Fibroblast of skin of left biceps (primary cell): ENCODE data around the gene AGAP1.
"Not testable (repeated sequence)": the region's sequence is repeated elsewhere in the genome, so short reads cannot be mapped to it uniquely, and the experiment has no call there.

Experiments used
- DNase-seq, 2 experiments: peaks; one replicate each; pipeline ENCODE4 v3.0.0-alpha.2; 2013; ENCODE audit warnings: low read depth in 2 of 2

Gene AGAP1

DNA sequence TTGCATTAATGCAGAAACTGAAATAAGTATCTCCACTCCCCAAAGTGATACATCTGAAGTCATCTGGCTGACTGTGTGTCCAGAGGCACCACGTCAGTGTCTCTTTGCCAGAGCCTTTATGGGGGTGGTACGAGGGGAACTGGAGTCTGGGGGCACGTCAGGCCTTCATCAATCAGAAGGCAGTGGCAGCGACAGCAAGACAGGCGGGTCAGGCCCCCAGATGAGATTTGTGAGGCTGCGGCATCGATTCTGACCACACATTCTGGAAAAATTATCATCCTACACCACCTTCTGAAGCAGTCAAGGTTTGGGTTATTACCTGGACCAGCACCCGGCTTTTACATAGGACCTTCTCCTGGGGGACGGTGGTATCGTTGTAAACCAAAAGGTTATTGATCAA is 450.7 kb downstream of the AGAP1 start:
- no peak for DNase-seq

DNA sequence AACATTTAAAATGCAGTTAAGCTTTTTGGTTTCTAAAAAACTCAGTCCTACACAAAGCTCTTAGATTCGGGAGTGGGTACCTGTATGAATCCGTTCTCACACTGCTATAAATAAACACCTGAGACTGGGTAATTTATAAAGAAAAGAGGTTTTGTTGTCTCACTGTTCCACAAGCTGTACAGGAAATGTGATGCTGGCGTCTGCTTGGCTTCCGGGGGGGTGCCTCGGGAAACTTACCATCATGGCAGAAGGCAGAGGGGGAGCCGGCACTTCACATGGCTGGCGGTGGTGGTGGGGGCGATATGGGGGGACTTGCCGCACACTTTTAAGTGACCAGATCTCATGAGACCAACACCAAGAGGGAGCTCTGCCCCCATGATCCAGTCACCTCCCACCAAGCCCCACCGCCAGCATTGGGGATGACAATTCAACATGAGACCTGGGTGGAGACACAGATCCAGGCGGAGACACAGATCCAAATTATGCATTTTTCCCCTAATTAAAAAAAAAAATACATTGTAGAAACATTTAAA is 451.8 kb downstream of the AGAP1 start:
- no peak for DNase-seq

GRCh38 chr2:235946590-235946989 is 452.7 kb downstream of the AGAP1 start:
- no peak for DNase-seq

GRCh38 chr2:235947055-235947454 is 453.2 kb downstream of the AGAP1 start:
- DNase-seq = not testable (repeated sequence)

- no peak for DNase-seq
These were observed 456.0 kb downstream of the AGAP1 start for GRCh38 chr2:235949567-235950472.

DNA sequence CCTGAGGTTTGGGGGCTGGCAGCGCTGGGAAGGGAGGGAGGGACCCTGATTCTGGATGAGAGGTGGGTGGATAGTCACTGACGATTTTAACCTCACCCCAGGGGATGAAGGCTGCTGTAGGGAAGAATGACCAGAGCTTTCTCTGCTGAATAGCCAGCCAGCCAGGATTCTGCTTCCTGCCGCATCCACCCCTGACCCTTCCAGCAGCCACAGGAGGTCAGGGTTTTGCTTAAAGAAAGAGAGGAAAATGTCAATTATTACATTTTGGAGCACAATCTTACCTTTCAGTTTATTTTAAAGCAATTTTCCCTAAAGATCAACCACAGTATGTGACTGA is 456.6 kb downstream of the AGAP1 start:
- no peak for DNase-seq

- DNase-seq = no peak
These were observed 457.6 kb downstream of the AGAP1 start for GRCh38 chr2:235951493-235951892.

DNA sequence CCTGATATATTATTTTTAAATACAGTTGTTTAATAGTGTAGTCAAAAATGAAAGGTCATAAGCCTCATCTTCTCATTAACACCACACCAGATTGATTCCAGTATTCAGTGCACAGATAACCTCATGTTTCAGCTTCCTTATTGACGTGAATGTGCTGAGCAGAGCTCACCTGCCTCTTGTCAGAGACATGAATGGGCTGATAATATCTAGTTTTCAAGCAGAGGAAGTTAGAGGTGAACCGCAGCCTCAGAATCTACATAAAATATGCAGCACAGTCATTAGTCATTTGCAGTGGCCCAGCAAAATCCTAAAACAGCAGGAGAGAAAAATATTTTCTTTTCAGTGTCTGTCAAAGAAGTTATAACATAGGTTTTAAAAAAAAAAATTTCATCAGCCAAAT is 458.1 kb downstream of the AGAP1 start:
- no peak for DNase-seq

DNA sequence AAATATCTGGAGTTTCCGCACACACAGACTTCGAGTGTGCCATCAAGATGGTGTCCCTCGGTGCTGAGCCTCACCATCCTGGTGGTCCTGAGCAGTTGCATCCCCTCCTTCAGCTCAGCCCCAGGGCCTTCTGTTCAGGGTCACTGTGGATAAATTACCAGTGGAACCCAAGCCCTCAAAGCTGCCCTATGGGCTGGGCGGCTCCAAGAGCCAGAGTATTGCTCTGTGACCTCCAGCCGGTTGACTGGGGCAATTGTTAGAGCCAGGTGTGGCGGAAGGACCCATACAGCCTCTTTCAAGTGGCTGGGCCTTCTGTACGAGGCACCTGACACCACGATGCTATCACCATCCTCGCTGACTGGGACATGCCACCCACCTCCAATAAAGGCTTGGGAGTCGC is 458.9 kb downstream of the AGAP1 start:
- DNase-seq = no peak

DNA sequence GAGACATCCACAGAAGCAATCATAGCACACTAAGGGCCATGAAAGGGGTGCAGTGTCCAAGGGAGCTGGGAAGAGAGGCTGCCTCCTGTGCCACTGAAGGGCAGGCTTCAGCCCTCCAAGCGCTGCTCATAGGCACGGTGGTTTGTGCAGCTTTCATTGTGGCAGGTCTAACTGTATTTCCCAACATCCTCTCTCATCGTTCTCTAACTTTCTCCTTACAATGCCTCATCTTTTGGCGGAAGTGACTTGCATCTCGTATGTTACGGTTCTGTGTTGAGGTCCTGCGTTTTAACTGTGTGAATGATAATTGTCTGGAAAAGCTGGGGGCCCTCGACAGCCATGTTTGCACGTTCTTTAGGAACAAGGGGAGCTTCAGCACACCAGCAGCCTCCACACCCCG is 460.4 kb downstream of the AGAP1 start:
- no peak for DNase-seq

DNA sequence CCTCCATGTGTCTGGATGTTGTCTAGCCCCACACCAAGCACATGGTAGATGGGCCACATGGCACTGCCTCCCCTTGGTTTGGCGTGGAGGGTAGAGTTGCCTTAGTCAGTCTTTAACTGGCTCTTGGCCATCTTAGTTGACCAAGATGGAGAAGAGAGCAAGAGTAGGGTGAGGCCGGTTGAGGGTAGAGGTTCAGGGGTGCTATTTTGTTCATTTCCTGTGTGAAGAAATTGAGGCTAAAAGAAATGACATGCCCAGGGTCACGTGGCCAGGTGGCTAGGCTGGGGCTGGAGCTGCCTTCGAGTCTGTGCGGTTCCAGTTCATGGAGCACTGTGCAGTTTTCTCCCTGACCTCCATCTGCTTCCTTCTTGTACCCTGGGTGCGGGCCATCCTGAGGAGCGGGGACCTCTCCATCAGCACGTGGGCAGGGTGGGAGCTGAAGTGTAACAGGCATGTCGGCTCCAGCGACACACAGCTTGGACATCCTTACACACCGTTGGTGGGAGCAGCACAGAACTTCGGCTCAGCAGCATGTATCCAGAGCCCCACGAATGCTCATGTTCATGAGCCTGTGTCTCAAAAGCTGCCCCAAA is 461.1 kb downstream of the AGAP1 start:
- DNase-seq = no peak

- DNase-seq = no peak
These were observed 461.8 kb downstream of the AGAP1 start for GRCh38 chr2:235955664-235956063.

GRCh38 chr2:235956281-235956970 is 462.6 kb downstream of the AGAP1 start:
- DNase-seq = no peak

DNA sequence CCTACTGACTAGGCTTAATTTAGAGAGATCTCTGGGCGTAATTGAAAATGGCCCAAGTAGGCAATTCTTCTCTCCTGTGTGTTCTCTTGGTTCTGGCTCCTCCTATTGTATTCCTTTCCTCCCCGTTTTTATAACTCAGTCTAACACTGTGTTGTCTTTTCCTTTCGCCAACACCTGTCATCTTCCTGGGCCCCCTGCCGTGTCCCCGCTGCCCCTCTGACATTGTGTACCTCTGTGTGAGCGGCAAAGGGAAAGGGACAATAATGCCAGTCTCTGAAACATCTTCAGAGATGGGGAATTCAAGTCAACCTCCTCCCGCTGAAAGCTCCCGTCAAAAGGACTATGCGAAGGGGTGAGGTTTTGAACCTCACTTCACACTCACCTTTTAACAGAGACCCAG is 463.4 kb downstream of the AGAP1 start:
- DNase-seq = no peak

- DNase-seq = no peak
These were observed 464.5 kb downstream of the AGAP1 start for GRCh38 chr2:235958221-235958930.

DNA sequence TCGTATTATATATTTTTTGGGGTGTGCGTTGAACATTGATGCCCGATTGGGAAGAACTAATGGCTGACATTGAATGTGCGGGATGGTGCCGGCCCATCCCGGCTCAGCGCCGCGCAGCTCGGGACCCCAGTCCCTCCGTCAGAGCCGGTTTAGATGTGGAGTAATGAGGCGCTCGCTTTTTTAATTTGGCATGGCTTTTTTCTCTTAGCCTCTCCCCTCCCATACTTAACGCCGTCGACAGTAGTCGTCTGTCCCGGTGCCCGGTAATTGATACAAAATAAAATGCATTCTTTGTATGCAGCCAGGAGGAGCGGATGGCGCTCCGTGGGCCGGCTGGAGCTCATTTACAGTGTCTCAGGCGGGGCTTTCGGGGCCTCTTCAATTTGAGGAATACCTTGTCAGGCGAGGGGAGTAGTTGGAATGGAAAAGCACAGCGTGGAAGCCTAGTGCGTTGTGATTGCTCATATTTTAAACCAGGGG is 465.1 kb downstream of the AGAP1 start:
- no peak for DNase-seq

DNA sequence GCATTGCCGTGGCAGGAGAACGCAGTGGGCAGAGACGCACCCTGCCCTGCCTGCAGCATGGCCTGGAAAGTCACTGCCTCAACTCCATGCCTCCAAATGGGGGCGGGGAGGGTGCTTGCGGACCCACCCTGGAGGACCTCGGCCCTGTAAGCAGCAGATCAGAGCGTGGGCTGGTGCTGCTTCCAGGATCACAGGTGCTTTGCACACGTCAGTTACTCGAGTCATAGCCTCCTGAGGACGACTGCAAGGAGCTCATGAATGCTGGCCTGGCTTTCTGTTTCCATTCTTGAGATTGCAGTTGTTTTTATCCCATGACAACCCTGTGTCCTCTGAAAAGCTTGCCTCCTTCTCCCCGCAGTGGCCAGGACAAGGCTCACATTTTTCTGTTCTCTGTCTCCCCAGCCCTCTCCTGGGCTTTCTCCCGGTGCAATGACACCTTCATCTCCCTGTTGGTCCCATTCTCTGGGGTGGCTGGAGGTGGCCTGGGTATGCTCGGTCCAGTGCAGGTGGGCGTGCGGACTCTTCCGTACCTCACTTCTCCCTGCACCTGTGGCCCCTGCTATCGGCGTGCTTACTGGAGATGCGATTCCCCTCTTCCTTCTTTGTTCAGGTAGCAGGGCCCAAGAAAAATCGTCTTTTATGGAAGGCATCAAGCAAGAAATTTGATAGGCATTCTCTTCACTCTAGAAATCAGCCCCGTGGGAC is 466.3 kb downstream of the AGAP1 start:
- DNase-seq = no peak

GRCh38 chr2:235960716-235961640 is 467.1 kb downstream of the AGAP1 start:
- no peak for DNase-seq

- no peak for DNase-seq
These were observed 467.9 kb downstream of the AGAP1 start for GRCh38 chr2:235961711-235962110.
